H1 (cell line): ENCODE measurements around the gene SEMA3B. TPM values are rescaled to one million over a fixed set of nuclear protein-coding genes. Genes with fewer than 3 reads are reported as not detected.
A peak's percentile ranks its signal among the peaks of the same experiment; 100 is the strongest.

Experiments
- CTCF ChIA-PET: fragments of 300-600 bp; sonication (Branson Sonifier 250); formaldehyde crosslinking; loops from one replicate; lab custom pipeline; 2021; ENCODE audit not compliant: partially characterized antibody; lab: Charles Lee
- POLR2A ChIA-PET: fragments of 300-600 bp; sonication (Branson Sonifier 250); formaldehyde crosslinking; loops from one replicate; lab custom pipeline; 2021; ENCODE audit warnings: inconsistent platforms; ENCODE audit not compliant: partially characterized antibody; lab: Charles Lee
- DNase-seq, 2 experiments: peaks; one replicate each; pipeline versions ENCODE4 v3.0.0 to v3.0.0-alpha.2; 2010 to 2022; ENCODE audit warnings: low spot score in 2 of 2, low read depth in 1 of 2, mixed read lengths in 1 of 2
- FAIRE-seq: peaks from 2 replicates; lab custom pipeline; 2011; peaks lifted over from hg19 to GRCh38; lab: Jason Lieb, UNC
- H2AFZ ChIP-seq: 2 replicates; pipeline ENCODE4 v1.8.1; 2012; ENCODE audit warnings: low read length, inconsistent platforms
- H2AK5ac ChIP-seq: 2 replicates; pipeline ENCODE4 v1.6.1; 2013; ENCODE audit warnings: low read depth, low read length
- H2BK120ac ChIP-seq: replicated peaks from 2 replicates; pipeline ENCODE3; 2013; ENCODE audit warnings: low read depth, low read length, inconsistent platforms
- H2BK12ac ChIP-seq: 2 replicates; pipeline ENCODE4 v1.6.1; 2013; ENCODE audit warnings: low read depth, low read length
- H2BK15ac ChIP-seq: 2 replicates; pipeline ENCODE4 v1.6.1; 2013; ENCODE audit warnings: low read length
- H2BK20ac ChIP-seq: 2 replicates; pipeline ENCODE4 v1.6.1; 2013; ENCODE audit warnings: low read length
- H2BK5ac ChIP-seq: 2 replicates; pipeline ENCODE4 v1.6.1; 2013; ENCODE audit warnings: low read depth, low read length
- H3K14ac ChIP-seq: 2 replicates; pipeline ENCODE4 v1.6.1; 2013; ENCODE audit warnings: inconsistent platforms; ENCODE audit not compliant: insufficient read length
- H3K18ac ChIP-seq: 2 replicates; pipeline ENCODE4 v1.6.1; 2013; ENCODE audit warnings: low read length; ENCODE audit errors: extremely low read depth
- H3K23ac ChIP-seq: 2 replicates; pipeline ENCODE4 v1.6.1; 2013; ENCODE audit warnings: inconsistent platforms; ENCODE audit not compliant: insufficient read length
- H3K23me2 ChIP-seq: 2 replicates; pipeline ENCODE4 v1.6.1; 2013; ENCODE audit warnings: low read depth, low read length
- H3K27ac ChIP-seq: 2 replicates; pipeline ENCODE4 v1.6.1; 2011; ENCODE audit warnings: low read depth, low read length, inconsistent platforms
- H3K27me3 ChIP-seq, 4 experiments: replicated peaks in 1 of 4; 1 replicate in 1 of 4; 2 replicates in 3 of 4; pipeline versions ENCODE4 v1.6.1 to v1.8.1; 2011 to 2013; ENCODE audit warnings: low read length in 3 of 4, mild to moderate bottlenecking in 3 of 4, inconsistent platforms in 2 of 4, mixed read lengths in 2 of 4, moderate library complexity in 1 of 4; ENCODE audit not compliant: control insufficient read depth in 3 of 4, insufficient read depth in 3 of 4; ENCODE audit errors: extremely low read depth in 1 of 4
- H3K36me3 ChIP-seq, 4 experiments: 2 replicates each; pipeline versions ENCODE4 v1.6.1 to v1.8.1; 2011 to 2013; ENCODE audit warnings: mild to moderate bottlenecking in 4 of 4, low read length in 3 of 4, moderate library complexity in 2 of 4, control low read depth in 1 of 4, inconsistent platforms in 1 of 4; ENCODE audit not compliant: insufficient read depth in 4 of 4, control insufficient read depth in 2 of 4
- H3K4ac ChIP-seq: replicated peaks from 2 replicates; pipeline ENCODE3; 2013; ENCODE audit warnings: low read length, low read depth, mixed read lengths, inconsistent platforms; ENCODE audit not compliant: insufficient read length
- H3K4me1 ChIP-seq, 4 experiments: replicated peaks in 1 of 4; 1 replicate in 1 of 4; 2 replicates in 3 of 4; pipeline versions ENCODE4 v1.6.1 to v1.8.1; 2011 to 2013; ENCODE audit warnings: low read length in 3 of 4, inconsistent platforms in 2 of 4, mixed read lengths in 1 of 4; ENCODE audit not compliant: insufficient read depth in 4 of 4, control insufficient read depth in 3 of 4
- H3K4me2 ChIP-seq, 2 experiments: 2 replicates each; pipeline versions ENCODE4 v1.6.1 to v1.8.1; 2011 to 2013; ENCODE audit warnings: low read depth in 2 of 2, low read length in 2 of 2, control low read depth in 1 of 2, inconsistent platforms in 1 of 2, mild to moderate bottlenecking in 1 of 2; ENCODE audit not compliant: insufficient read depth in 1 of 2
- H3K4me3 ChIP-seq, 4 experiments: fragments of 200-600, 300-600 bp in 1 of 4; sonication (generic), shearing (Covaris generic), sonication (Bioruptor Twin) in 1 of 4; 2 replicates each; pipeline versions ENCODE4 v1.5.1 to v1.8.1; 2011 to 2016; ENCODE audit warnings: low read length in 4 of 4, low read depth in 3 of 4, control low read depth in 2 of 4, inconsistent platforms in 2 of 4, mild to moderate bottlenecking in 2 of 4, mixed read lengths in 1 of 4, moderate library complexity in 1 of 4; ENCODE audit not compliant: insufficient read depth in 2 of 4; ENCODE audit errors: extremely low read depth in 1 of 4
- H3K56ac ChIP-seq: replicated peaks from 2 replicates; pipeline ENCODE3; 2013; ENCODE audit warnings: low read depth, mild to moderate bottlenecking, mixed read lengths, low read length, inconsistent platforms; ENCODE audit not compliant: insufficient read length
- H3K79me1 ChIP-seq: 2 replicates; pipeline ENCODE4 v1.6.1; 2013; ENCODE audit warnings: low read depth, low read length, control low read depth
- H3K79me2 ChIP-seq, 2 experiments: 2 replicates each; pipeline versions ENCODE4 v1.6.1 to v1.8.1; 2012 to 2013; ENCODE audit warnings: low read length in 2 of 2, mild to moderate bottlenecking in 2 of 2, inconsistent platforms in 1 of 2; ENCODE audit not compliant: insufficient read depth in 2 of 2, control insufficient read depth in 1 of 2
- H3K9ac ChIP-seq, 4 experiments: replicated peaks in 1 of 4; 1 replicate in 1 of 4; 2 replicates in 3 of 4; pipeline versions ENCODE4 v1.6.1 to v1.8.1; 2011 to 2013; ENCODE audit warnings: low read depth in 3 of 4, low read length in 3 of 4, control low read depth in 2 of 4, mild to moderate bottlenecking in 2 of 4, moderate library complexity in 2 of 4, inconsistent platforms in 1 of 4; ENCODE audit errors: extremely low read depth in 1 of 4
- H3K9me3 ChIP-seq, 2 experiments: 2 replicates each; pipeline versions ENCODE4 v1.6.1 to v1.8.1; 2012 to 2013; ENCODE audit warnings: mild to moderate bottlenecking in 2 of 2, moderate library complexity in 2 of 2, control low read depth in 1 of 2, inconsistent platforms in 1 of 2, low read depth in 1 of 2, low read length in 1 of 2, mixed read lengths in 1 of 2; ENCODE audit not compliant: insufficient read depth in 2 of 2
- H4K20me1 ChIP-seq, 2 experiments: replicated peaks in 1 of 2; 2 replicates each; pipeline versions ENCODE3 to v1.8.1; 2011 to 2013; ENCODE audit warnings: inconsistent platforms in 2 of 2, low read length in 2 of 2, mild to moderate bottlenecking in 1 of 2; ENCODE audit not compliant: insufficient read depth in 2 of 2, control insufficient read depth in 1 of 2
- H4K5ac ChIP-seq: 2 replicates; pipeline ENCODE4 v1.6.1; 2013; ENCODE audit warnings: low read length, low read depth, mixed read lengths, inconsistent platforms; ENCODE audit not compliant: insufficient read length
- H4K8ac ChIP-seq: 2 replicates; pipeline ENCODE4 v1.8.0; 2013; ENCODE audit warnings: mild to moderate bottlenecking, moderate library complexity, low read length, inconsistent platforms; ENCODE audit not compliant: insufficient read depth; ENCODE audit errors: extremely low read depth
- H4K91ac ChIP-seq: replicated peaks from 2 replicates; pipeline ENCODE3; 2013; ENCODE audit warnings: low read length, mixed read lengths, inconsistent platforms; ENCODE audit not compliant: insufficient read length
- BCL11A ChIP-seq, 2 experiments: IDR thresholded peaks; one replicate each; pipeline ENCODE4 v1.6.1; 2011; ENCODE audit warnings: low read depth in 2 of 2, low read length in 2 of 2, mild to moderate bottlenecking in 2 of 2
- CHD2 ChIP-seq: IDR thresholded peaks from 2 replicates; pipeline ENCODE4 v1.6.1; 2012; ENCODE audit warnings: low read length, improper control_type of control experiment
- KDM5A ChIP-seq: fragments of 200-600 bp; IDR thresholded peaks from 2 replicates; pipeline ENCODE4 v1.7.1; 2012; ENCODE audit warnings: mild to moderate bottlenecking, low read length, inconsistent platforms, mixed read lengths
- RXRA ChIP-seq: IDR thresholded peaks from 2 replicates; pipeline ENCODE4 v1.6.1; 2011; ENCODE audit warnings: low read depth, mild to moderate bottlenecking, low read length, moderate library complexity; ENCODE audit not compliant: insufficient read depth
- SUZ12 ChIP-seq: fragments of 200-600 bp; sonication (generic); IDR thresholded peaks from 2 replicates; pipeline ENCODE4 v1.6.1; 2012; ENCODE audit warnings: mild to moderate bottlenecking, inconsistent platforms, low read length, moderate library complexity, mixed read lengths
- WGBS, 2 experiments: shearing (Covaris generic) in 1 of 2; methylation state at CpG; one replicate each; pipeline versions ENCODE4 v1.1.6 to v1.1.7; 2013 to 2015; ENCODE audit warnings: low lambda C conversion rate in 2 of 2, mixed read lengths in 2 of 2, inconsistent platforms in 1 of 2, low coverage in 1 of 2, missing lambda C conversion rate in 1 of 2; ENCODE audit not compliant: insufficient replicate concordance in 2 of 2, insufficient coverage in 1 of 2, insufficient read length in 1 of 2; ENCODE audit errors: extremely low coverage in 1 of 2, missing lambda C conversion rate in 1 of 2; 5-methylcytosine and 5-hydroxymethylcytosine counted together
- polyA plus RNA-seq, 7 experiments: library from polyadenylated mRNA; depleted of rRNA in 3 of 7; stranded (reverse) in 5 of 7; unstranded in 2 of 7; fragments of >200 nt in 5 of 7; fragments of 200-250 nt in 2 of 7; gene quantifications; 1 replicate in 5 of 7; 2 replicates in 1 of 7; 4 replicates in 1 of 7; pipeline versions ENCODE4 v1.2.1 to v1.2.3, GENCODE V29; 2011 to 2013; ENCODE audit warnings: missing spikeins in 2 of 7, mixed read lengths in 2 of 7
- total RNA-seq: library from RNA; stranded (reverse); fragmentation: NEBNext Ultra II Directional; extraction: Animal tissue kit (Norgen Biotek cat#: 25700); gene quantifications from 2 replicates; pipeline ENCODE4 v1.2.1, GENCODE V29; 2021
- TF ChIP-seq, protein P1 (sequence below), 3 experiments: IDR thresholded peaks; 1 replicate in 2 of 3; 2 replicates in 1 of 3; pipeline versions ENCODE4 v1.5.1 to v1.6.1; 2011; ENCODE audit warnings: low read length in 3 of 3, mild to moderate bottlenecking in 3 of 3, inconsistent platforms in 2 of 3, low read depth in 1 of 3, moderate library complexity in 1 of 3; ENCODE audit not compliant: insufficient read depth in 1 of 3; ENCODE audit errors: control extremely low read depth in 1 of 3

Gene SEMA3B
- total and polyA plus RNA-seq, 2 of the 8 experiments (the other 6 are each of a cell fraction or from before 2014, with no cell fraction given), result 3.0 to 4.7 TPM

DNA sequence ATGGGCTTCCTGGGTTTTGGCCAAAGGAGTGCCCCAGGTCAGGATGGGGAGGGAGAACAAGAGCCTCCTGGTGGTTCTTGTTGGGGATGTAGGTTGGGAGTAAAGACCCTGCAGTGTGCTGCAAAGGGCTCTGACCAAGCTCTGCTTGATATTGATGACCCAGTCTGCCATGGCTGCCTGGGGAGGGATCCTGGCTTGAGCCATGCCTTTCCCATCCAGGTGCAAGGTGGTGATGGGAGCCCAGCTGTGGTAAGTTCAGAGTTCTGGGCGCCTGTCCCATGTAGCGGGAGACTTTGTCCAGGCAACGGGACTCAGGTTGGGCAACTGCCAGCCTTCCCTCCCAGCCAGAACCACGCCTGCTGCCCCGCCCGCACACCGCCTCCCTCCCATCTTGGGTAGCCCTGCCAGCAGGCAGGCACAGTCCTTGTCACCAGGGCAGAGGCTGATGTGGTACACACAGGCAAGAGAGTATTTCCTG lies 30.4 kb upstream of the SEMA3B start:
- peak overlapping the region; percentile 65; the same call in 1 of the 2 replicates for H2AK5ac ChIP-seq
- peak overlapping the region; percentile 72; the same call in 1 of the 2 replicates for H2BK12ac ChIP-seq
- no peaks in the 10 kb centered on the region for H3K27me3 ChIP-seq
- H4K91ac ChIP-seq, result no peak overlapping the region
- peaks cover 6 to 62% (median 57%) of the 10 kb centered on the region in 4 experiments for H3K4me1 ChIP-seq
- peaks cover 15 to 39% of the 10 kb centered on the region in 2 experiments for H4K20me1 ChIP-seq
- no peaks in the 10 kb centered on the region for H3K9me3 ChIP-seq
- no peak overlapping the region for H4K5ac ChIP-seq
- TF ChIP-seq BCL11A (IDR thresholded peaks at IDR 0.05; ENCODE audit: low read depth in 2 of 2, low read length in 2 of 2) (no peak), SUZ12 (no peak), CHD2 (no peak), KDM5A (no peak), RXRA (no peak)
- TF ChIP-seq, protein P1, sequence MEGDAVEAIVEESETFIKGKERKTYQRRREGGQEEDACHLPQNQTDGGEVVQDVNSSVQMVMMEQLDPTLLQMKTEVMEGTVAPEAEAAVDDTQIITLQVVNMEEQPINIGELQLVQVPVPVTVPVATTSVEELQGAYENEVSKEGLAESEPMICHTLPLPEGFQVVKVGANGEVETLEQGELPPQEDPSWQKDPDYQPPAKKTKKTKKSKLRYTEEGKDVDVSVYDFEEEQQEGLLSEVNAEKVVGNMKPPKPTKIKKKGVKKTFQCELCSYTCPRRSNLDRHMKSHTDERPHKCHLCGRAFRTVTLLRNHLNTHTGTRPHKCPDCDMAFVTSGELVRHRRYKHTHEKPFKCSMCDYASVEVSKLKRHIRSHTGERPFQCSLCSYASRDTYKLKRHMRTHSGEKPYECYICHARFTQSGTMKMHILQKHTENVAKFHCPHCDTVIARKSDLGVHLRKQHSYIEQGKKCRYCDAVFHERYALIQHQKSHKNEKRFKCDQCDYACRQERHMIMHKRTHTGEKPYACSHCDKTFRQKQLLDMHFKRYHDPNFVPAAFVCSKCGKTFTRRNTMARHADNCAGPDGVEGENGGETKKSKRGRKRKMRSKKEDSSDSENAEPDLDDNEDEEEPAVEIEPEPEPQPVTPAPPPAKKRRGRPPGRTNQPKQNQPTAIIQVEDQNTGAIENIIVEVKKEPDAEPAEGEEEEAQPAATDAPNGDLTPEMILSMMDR (IDR thresholded peaks at IDR 0.05; ENCODE audit: control extremely low read depth in 1 of 3, insufficient read depth in 1 of 3, low read depth in 1 of 3, low read length in 3 of 3), result peak in 1 of 3 experiments; percentile 26; a peak in 1 of 4 replicates
- POLR2A ChIA-PET, result interaction anchor here (0.7 to 4.1 kb wide), 8 partner anchors 8 to 61 kb away, joined by 3 to 33 read pairs (median 4); partner anchors contain the start of genes HYAL3, IFRD2 and NAA80
- CTCF ChIA-PET, result interaction anchor here (0.6 to 53.5 kb wide), 5 partner anchors 17 to 118 kb away, joined by 3 to 2149 read pairs (median 121); partner anchors contain the start of genes GNAI2, GNAT1, LSMEM2 and SEMA3B
- peak overlapping the region; percentile 82 to 96 for H3K4me2 ChIP-seq
- WGBS, 2 experiments, result 83% methylated on average over 3 of the region's 7 CpGs; no CpG with 5 or more reads in 1 of the 2 experiments
- no peaks in the 10 kb centered on the region for H3K36me3 ChIP-seq
- peak overlapping the region; percentile 86 to 93 (median 90); a peak in 5 of 8 replicates for H3K4me3 ChIP-seq
- H3K23me2 ChIP-seq, result peaks cover 21% of the 10 kb centered on the region; the same call in 1 of the 2 replicates
- H3K18ac ChIP-seq, result peak overlapping the region; percentile 90; the same call in 1 of the 2 replicates
- H3K56ac ChIP-seq, result no peak overlapping the region
- H2BK5ac ChIP-seq, result 0 out of 2 replicates have a peak overlapping the region, but pooled peaks have one; percentile 4
- peak overlapping the region; percentile 40 for H2BK15ac ChIP-seq
- no peak overlapping the region for H3K23ac ChIP-seq
- FAIRE-seq, result no peak
- H3K14ac ChIP-seq, result no peak overlapping the region
- H3K9ac ChIP-seq, result no peak overlapping the region
- H3K79me1 ChIP-seq, result peaks cover 17% of the 10 kb centered on the region
- H3K27ac ChIP-seq, result no peak overlapping the region
- peak overlapping the region; percentile 87; the same call in 1 of the 2 replicates for H2BK20ac ChIP-seq
- H3K79me2 ChIP-seq, result peaks cover 32 to 72% of the 10 kb centered on the region in 2 experiments
- no peak overlapping the region for H2BK120ac ChIP-seq
- H2AFZ ChIP-seq, result no peak overlapping the region
- no peak for DNase-seq
- H4K8ac ChIP-seq, result no peak overlapping the region
- H3K4ac ChIP-seq, result no peak overlapping the region
